SH-SY5Y (cell line): ENCODE data around the gene SLC9A6.

Experiments used
- GATA2 ChIP-seq: IDR thresholded peaks from 2 replicates; pipeline ENCODE4 v1.6.1; 2011; ENCODE audit warnings: mild to moderate bottlenecking, low read depth, low read length
- GATA3 ChIP-seq: IDR thresholded peaks from 2 replicates; pipeline ENCODE4 v1.6.1; 2011; ENCODE audit warnings: low read depth, mild to moderate bottlenecking, low read length, moderate library complexity

DNA sequence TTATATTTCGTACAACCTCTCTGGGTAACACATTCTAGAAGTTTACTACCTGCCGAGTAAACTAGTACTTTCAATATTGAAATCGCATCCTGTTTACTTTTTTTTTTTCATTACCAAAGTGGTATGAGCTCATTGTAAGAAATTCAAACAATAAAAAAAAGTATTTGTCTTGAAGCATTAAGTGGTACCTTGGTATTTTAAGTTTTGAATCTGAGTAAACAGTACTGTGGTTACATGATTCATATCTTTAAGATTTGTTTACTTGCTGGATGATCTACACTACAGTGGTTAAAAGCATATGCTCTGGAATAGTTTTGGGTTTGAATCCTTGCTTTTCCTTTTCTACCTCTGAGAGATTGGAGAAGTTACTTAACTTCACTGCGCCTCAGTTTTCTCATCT is 7.6 kb upstream of the SLC9A6 start:
- TF ChIP-seq GATA2, result no peak
- TF ChIP-seq GATA3, result no peak
